HL-60 (cell line): ENCODE results near the gene AKR1C2.
"Not testable (repeated sequence)": the region's sequence is repeated elsewhere in the genome, so short reads cannot be mapped to it uniquely, and the experiment has no call there.

Experiments used
- TF ChIP-seq, protein P1 (sequence below): IDR thresholded peaks from one replicate; pipeline ENCODE4 v1.5.1; 2011; ENCODE audit warnings: low read length, control low read depth, inconsistent platforms; ENCODE audit not compliant: insufficient read depth
- TF ChIP-seq, protein P2 (sequence below): IDR thresholded peaks from 2 replicates; pipeline ENCODE4 v1.6.1; 2012; ENCODE audit warnings: low read depth; ENCODE audit not compliant: insufficient replicate concordance

DNA sequence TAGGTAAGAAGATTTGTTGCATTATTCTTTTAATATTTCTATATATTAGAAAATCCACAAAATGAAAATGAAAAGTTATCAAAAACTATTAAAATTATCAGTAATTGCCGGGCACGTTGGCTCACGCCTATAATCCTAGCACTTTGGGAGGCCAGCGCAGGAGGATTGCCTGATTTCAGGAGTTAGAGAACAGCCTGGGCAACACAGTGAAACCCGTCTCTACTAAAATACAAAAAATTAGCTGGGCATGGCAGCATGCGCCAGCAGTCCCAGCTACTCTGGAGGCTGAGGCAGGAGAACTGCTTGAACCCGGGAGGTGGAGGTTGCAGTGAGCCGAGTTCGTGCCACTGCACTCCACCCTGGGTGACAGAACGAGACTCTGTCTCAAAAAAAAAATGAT is 11.1 kb downstream of the AKR1C2 start:
- TF ChIP-seq, protein P1, sequence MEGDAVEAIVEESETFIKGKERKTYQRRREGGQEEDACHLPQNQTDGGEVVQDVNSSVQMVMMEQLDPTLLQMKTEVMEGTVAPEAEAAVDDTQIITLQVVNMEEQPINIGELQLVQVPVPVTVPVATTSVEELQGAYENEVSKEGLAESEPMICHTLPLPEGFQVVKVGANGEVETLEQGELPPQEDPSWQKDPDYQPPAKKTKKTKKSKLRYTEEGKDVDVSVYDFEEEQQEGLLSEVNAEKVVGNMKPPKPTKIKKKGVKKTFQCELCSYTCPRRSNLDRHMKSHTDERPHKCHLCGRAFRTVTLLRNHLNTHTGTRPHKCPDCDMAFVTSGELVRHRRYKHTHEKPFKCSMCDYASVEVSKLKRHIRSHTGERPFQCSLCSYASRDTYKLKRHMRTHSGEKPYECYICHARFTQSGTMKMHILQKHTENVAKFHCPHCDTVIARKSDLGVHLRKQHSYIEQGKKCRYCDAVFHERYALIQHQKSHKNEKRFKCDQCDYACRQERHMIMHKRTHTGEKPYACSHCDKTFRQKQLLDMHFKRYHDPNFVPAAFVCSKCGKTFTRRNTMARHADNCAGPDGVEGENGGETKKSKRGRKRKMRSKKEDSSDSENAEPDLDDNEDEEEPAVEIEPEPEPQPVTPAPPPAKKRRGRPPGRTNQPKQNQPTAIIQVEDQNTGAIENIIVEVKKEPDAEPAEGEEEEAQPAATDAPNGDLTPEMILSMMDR = not testable (repeated sequence)
- TF ChIP-seq, protein P2, sequence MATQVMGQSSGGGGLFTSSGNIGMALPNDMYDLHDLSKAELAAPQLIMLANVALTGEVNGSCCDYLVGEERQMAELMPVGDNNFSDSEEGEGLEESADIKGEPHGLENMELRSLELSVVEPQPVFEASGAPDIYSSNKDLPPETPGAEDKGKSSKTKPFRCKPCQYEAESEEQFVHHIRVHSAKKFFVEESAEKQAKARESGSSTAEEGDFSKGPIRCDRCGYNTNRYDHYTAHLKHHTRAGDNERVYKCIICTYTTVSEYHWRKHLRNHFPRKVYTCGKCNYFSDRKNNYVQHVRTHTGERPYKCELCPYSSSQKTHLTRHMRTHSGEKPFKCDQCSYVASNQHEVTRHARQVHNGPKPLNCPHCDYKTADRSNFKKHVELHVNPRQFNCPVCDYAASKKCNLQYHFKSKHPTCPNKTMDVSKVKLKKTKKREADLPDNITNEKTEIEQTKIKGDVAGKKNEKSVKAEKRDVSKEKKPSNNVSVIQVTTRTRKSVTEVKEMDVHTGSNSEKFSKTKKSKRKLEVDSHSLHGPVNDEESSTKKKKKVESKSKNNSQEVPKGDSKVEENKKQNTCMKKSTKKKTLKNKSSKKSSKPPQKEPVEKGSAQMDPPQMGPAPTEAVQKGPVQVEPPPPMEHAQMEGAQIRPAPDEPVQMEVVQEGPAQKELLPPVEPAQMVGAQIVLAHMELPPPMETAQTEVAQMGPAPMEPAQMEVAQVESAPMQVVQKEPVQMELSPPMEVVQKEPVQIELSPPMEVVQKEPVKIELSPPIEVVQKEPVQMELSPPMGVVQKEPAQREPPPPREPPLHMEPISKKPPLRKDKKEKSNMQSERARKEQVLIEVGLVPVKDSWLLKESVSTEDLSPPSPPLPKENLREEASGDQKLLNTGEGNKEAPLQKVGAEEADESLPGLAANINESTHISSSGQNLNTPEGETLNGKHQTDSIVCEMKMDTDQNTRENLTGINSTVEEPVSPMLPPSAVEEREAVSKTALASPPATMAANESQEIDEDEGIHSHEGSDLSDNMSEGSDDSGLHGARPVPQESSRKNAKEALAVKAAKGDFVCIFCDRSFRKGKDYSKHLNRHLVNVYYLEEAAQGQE = not testable (repeated sequence)
